SU-DHL-6 (cell line): Measurements from ENCODE around the gene MPEG1.

Source experiments
- H2AFZ ChIP-seq: fragments of 200-600 bp; sonication (generic); 2 replicates; pipeline ENCODE4 v1.6.1; 2014; ENCODE audit warnings: low read depth, mild to moderate bottlenecking, moderate library complexity, mixed read lengths, antibody characterized with exemption, low read length; ENCODE audit not compliant: severe bottlenecking
- H3F3A ChIP-seq: fragments of 200-600 bp; shearing (Covaris generic); 2 replicates; pipeline ENCODE4 v1.6.0; 2016; ENCODE audit warnings: antibody characterized with exemption, mild to moderate bottlenecking; ENCODE audit not compliant: insufficient read depth
- H3K27ac ChIP-seq: fragments of 200-600 bp; sonication (generic); 2 replicates; pipeline ENCODE4 v1.5.1; 2016; ENCODE audit warnings: low read depth, mild to moderate bottlenecking, low read length, moderate library complexity, mixed read lengths
- H3K27me3 ChIP-seq: fragments of 200-600 bp; sonication (generic), shearing (Covaris generic); 2 replicates; pipeline ENCODE4 v1.6.0; 2014; ENCODE audit warnings: mild to moderate bottlenecking, low read length
- H3K36me3 ChIP-seq: fragments of 200-600 bp; sonication (generic); 2 replicates; pipeline ENCODE4 v1.6.1; 2014; ENCODE audit warnings: mild to moderate bottlenecking, low read length, mixed read lengths
- H3K4me2 ChIP-seq: fragments of 300-600, 200-600 bp; shearing (Covaris generic), sonication (generic); 2 replicates; pipeline ENCODE4 v1.6.0; 2014; ENCODE audit warnings: low read length, low read depth, mild to moderate bottlenecking; ENCODE audit not compliant: poor library complexity, severe bottlenecking
- H3K4me3 ChIP-seq: fragments of 200-600 bp; sonication (generic); 2 replicates; pipeline ENCODE4 v1.5.1; 2014; ENCODE audit warnings: antibody characterized with exemption, low read length, mild to moderate bottlenecking, mixed read lengths; ENCODE audit not compliant: insufficient read depth, poor library complexity, severe bottlenecking
- H3K79me2 ChIP-seq: fragments of 200-600 bp; sonication (generic); 2 replicates; pipeline ENCODE4 v1.6.1; 2014; ENCODE audit warnings: mild to moderate bottlenecking, low read length, moderate library complexity; ENCODE audit not compliant: insufficient read depth
- H3K9ac ChIP-seq: fragments of 200-600 bp; sonication (generic); 2 replicates; pipeline ENCODE4 v1.7.0; 2014; ENCODE audit warnings: mild to moderate bottlenecking, low read length
- H3K9me2 ChIP-seq: fragments of 200-600 bp; sonication (generic); replicated peaks from 2 replicates; pipeline ENCODE4 v1.6.1; 2014; ENCODE audit warnings: low read length; ENCODE audit not compliant: insufficient read depth
- H3K9me3 ChIP-seq: fragments of 200-600 bp; sonication (generic); 2 replicates; pipeline ENCODE4 v1.6.1; 2014; ENCODE audit warnings: low read length, mixed read lengths; ENCODE audit not compliant: insufficient read depth
- H4K20me1 ChIP-seq: fragments of 200-600 bp; sonication (generic); 2 replicates; pipeline ENCODE4 v1.6.1; 2014; ENCODE audit warnings: low read depth, mild to moderate bottlenecking, antibody characterized with exemption, low read length, moderate library complexity, mixed read lengths
- CTCF ChIP-seq: fragments of 200-600 bp; sonication (generic); IDR thresholded peaks from one replicate; pipeline ENCODE4 v1.5.1; 2017; ENCODE audit warnings: antibody characterized with exemption, mild to moderate bottlenecking, low read length, moderate library complexity; ENCODE audit not compliant: insufficient read depth, poor library complexity, severe bottlenecking
- EZH2phosphoT487 ChIP-seq: fragments of 200-600 bp; sonication (generic), shearing (Covaris generic); conservative IDR thresholded peaks from 2 replicates; pipeline ENCODE4 v1.6.1; 2018; ENCODE audit warnings: mild to moderate bottlenecking, antibody characterized with exemption, low read length, moderate library complexity, mixed read lengths

The MPEG1 gene

GRCh38 chr11:59179121-59179520 is 33.6 kb downstream of the MPEG1 start:
- no peaks in the 10 kb centered on the region; the same call in 1 of the 2 replicates for H4K20me1 ChIP-seq
- no peaks in the 10 kb centered on the region for H3K27me3 ChIP-seq
- H3K79me2 ChIP-seq, result no peaks in the 10 kb centered on the region
- no peak overlapping the region for H2AFZ ChIP-seq
- no peak for TF ChIP-seq CTCF
- no peak for TF ChIP-seq EZH2phosphoT487
- H3K9ac ChIP-seq, result no peak overlapping the region
- peaks cover 3% of the 10 kb centered on the region; the same call in 1 of the 2 replicates for H3K36me3 ChIP-seq
- H3K4me3 ChIP-seq, result no peak overlapping the region
- H3K4me2 ChIP-seq, result no peak overlapping the region
- peaks cover 18% of the 10 kb centered on the region; the same call in 1 of the 2 replicates for H3K9me3 ChIP-seq
- H3K9me2 ChIP-seq, result no peaks in the 10 kb centered on the region
- H3K27ac ChIP-seq, result no peak overlapping the region
- H3F3A ChIP-seq, result no peaks in the 10 kb centered on the region

- H3F3A ChIP-seq, result no peaks in the 10 kb centered on the region
- TF ChIP-seq EZH2phosphoT487, result no peak
- no peak for TF ChIP-seq CTCF
- H3K9ac ChIP-seq, result no peak overlapping the region
- no peak overlapping the region for H3K4me3 ChIP-seq
- no peaks in the 10 kb centered on the region; the same call in 1 of the 2 replicates for H4K20me1 ChIP-seq
- H3K9me3 ChIP-seq, result peaks cover 18% of the 10 kb centered on the region; the same call in 1 of the 2 replicates
- no peak overlapping the region for H3K27ac ChIP-seq
- H3K27me3 ChIP-seq, result no peaks in the 10 kb centered on the region
- H3K4me2 ChIP-seq, result no peak overlapping the region
- no peak overlapping the region for H2AFZ ChIP-seq
- H3K36me3 ChIP-seq, result peaks cover 3% of the 10 kb centered on the region; the same call in 1 of the 2 replicates
- H3K79me2 ChIP-seq, result no peaks in the 10 kb centered on the region
- no peaks in the 10 kb centered on the region for H3K9me2 ChIP-seq
Measured at GRCh38 chr11:59178402-59178801, 34.3 kb downstream of the MPEG1 start.

- no peaks in the 10 kb centered on the region for H3K27me3 ChIP-seq
- no peak overlapping the region for H3K9ac ChIP-seq
- H3K9me2 ChIP-seq, result no peaks in the 10 kb centered on the region
- no peaks in the 10 kb centered on the region for H3F3A ChIP-seq
- no peak overlapping the region for H3K4me3 ChIP-seq
- no peak overlapping the region for H3K4me2 ChIP-seq
- TF ChIP-seq CTCF (no peak), EZH2phosphoT487 (no peak)
- H3K79me2 ChIP-seq, result no peaks in the 10 kb centered on the region
- H4K20me1 ChIP-seq, result no peaks in the 10 kb centered on the region; the same call in 1 of the 2 replicates
- H3K9me3 ChIP-seq, result peaks cover 18% of the 10 kb centered on the region; the same call in 1 of the 2 replicates
- no peak overlapping the region for H2AFZ ChIP-seq
- H3K27ac ChIP-seq, result no peak overlapping the region
- peaks cover 3% of the 10 kb centered on the region; the same call in 1 of the 2 replicates for H3K36me3 ChIP-seq
Measured at GRCh38 chr11:59176330-59176729, 36.4 kb downstream of the MPEG1 start.
